Measurements from ENCODE around the gene PARN. TPM values are rescaled to one million over a fixed set of nuclear protein-coding genes. Genes with fewer than 3 reads are reported as not detected.

PARN gene
- total RNA-seq, result 10 to 100 TPM; 41.4 to 43.0 TPM

DNA sequence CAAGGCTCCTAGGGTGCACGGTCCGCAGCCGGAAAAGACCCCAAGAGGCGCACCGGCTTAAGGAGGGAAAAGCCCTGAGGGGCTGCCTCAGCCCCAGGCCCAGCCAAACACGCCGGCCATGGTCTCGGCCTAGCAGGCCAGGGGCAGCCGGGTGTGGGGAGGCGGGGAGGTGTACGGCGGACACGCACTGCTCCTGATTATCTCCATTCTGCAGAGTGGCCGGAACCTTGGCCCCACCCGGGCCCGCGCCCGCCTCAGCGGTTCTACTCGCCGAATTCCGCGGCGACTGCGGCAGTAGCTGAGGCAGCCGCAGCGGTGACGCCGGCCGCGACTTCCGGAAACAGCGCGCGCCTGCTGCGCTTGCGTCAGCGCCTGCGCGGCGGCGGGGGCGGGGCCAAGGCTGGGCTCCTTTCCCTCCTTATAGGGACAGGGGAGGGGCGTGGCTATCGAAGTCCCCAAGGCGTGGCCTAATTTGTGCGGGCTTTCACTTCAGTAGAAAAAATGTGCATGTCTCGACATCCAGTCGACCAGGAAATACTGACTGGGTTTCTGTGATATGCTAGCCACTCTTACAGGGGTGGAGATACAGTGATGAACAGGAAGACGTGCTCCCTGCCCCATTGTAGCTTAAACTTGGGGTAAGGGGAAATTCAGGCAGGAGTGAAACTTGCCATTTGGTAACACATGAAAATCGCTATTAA, at the start of gene PARN:
Gene PARN (minus strand): TSS at position 342 of the 701 bp plus-strand sequence. CDS start 135 bp downstream, at position 207.
- Mint-ChIP-seq H3K4me1 (peaks cover 56% of the 10 kb centered on the region), H3K36me3 (ENCODE audit: low read depth) (peaks cover 47% of the 10 kb centered on the region), H3K27me3 (no peaks in the 10 kb centered on the region), H3K27ac (peak within 1 kb of the TSS; percentile 98), H3K4me3 (peak within 1 kb of the TSS; percentile 91), H3K9me3 (no peaks in the 10 kb centered on the region)
- DNase-seq, result peak; percentile 98
- POLR2A ChIA-PET, result interaction anchor here (0.8 to 1.9 kb wide), 6 partner anchors 9 to 960 kb away, joined by 3 to 9 read pairs (median 3); partner anchors contain the start of gene RRN3
- CTCF ChIA-PET, result interaction anchor here (1.0 kb wide), 1 partner anchor 710 kb away, joined by 4 read pairs; the partner anchor contains the start of gene ERCC4

DNA sequence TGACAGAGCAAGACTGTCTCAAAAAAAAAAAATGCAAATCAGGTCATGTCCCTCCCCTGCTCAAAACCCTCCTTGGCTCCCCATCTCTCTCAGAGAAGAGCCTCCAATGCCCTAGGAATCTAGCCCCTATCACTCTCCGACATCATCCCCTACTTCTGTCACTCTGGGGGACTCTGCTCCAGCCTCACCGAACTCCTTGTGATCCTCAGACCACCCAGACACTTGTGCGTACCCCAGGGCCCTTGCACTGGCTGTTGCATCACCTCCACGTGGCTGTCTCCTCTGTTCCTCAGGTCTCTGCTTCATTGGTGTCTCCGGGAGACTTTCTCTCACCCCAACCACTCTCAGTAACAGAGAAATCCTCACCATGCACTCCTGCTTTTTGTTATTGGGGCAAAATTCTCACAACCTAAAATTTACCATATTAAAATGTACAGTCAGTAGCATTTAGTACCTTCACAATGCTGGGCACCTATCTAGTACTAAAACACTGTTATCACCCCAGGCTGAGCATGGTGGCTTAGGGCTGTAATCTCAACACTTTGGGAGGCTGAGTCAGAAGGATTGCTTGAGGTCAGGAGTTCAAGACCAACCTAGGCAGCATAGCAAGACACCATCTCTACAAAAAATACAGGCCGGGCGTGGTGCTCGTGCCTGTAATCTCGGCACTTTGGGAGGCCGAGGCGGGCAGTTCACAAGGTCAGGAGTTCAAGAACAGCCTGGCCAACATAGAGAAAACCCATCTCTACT, 48.9 kb upstream of the PARN start:
- Mint-ChIP-seq H3K27me3 (peaks cover 3% of the 10 kb centered on the region), H3K9me3 (peaks cover 5% of the 10 kb centered on the region), H3K27ac (no peak overlapping the region), H3K4me1 (peaks cover 1% of the 10 kb centered on the region), H3K36me3 (ENCODE audit: low read depth) (no peaks in the 10 kb centered on the region), H3K4me3 (no peak overlapping the region)
- no peak for DNase-seq
- CTCF ChIA-PET, result no interaction called here
- POLR2A ChIA-PET, result no interaction called here

- ChIA-PET CTCF (no interaction called here), POLR2A (no interaction called here)
- peaks cover under 1% of the 10 kb centered on the region for H3K36me3 Mint-ChIP-seq (ENCODE audit: low read depth)
- no peak overlapping the region for H3K4me3 Mint-ChIP-seq
- H3K27me3 Mint-ChIP-seq, result peaks cover 3% of the 10 kb centered on the region
- no peak for DNase-seq
- peaks cover 7% of the 10 kb centered on the region for H3K4me1 Mint-ChIP-seq
- peaks cover 5% of the 10 kb centered on the region for H3K9me3 Mint-ChIP-seq
- H3K27ac Mint-ChIP-seq, result no peak overlapping the region
These were observed 47.6 kb upstream of the PARN start for GRCh38 chr16:14677627-14678026.

DNA sequence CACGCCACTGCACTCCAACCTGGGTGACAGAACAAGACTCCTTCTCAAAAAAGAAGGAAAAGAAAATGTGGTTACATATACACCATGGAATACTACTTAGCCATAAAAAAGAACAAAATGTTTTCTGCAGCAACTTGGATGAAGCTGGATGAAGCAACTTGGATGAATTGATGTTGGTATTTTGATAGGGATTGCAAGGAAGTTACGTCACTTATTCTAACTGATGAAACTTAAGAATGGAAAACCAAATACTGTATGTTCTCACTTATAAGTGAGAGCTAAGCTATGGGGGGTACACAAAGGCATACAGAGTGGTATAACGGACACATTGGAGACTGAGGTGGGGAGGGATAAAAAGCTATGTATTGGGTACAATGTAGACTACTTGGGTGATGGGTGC, 46.6 kb upstream of the PARN start:
- POLR2A ChIA-PET, result no interaction called here
- peaks cover 5% of the 10 kb centered on the region for H3K9me3 Mint-ChIP-seq
- peaks cover 3% of the 10 kb centered on the region for H3K27me3 Mint-ChIP-seq
- peaks cover 13% of the 10 kb centered on the region for H3K4me1 Mint-ChIP-seq
- peaks cover 4% of the 10 kb centered on the region for H3K36me3 Mint-ChIP-seq (ENCODE audit: low read depth)
- no peak for DNase-seq
- CTCF ChIA-PET, result no interaction called here
- H3K4me3 Mint-ChIP-seq, result no peak overlapping the region
- no peak overlapping the region for H3K27ac Mint-ChIP-seq

GRCh38 chr16:14672403-14672971, 42.4 kb upstream of the PARN start:
- DNase-seq, result peak; percentile 25
- peaks cover 5% of the 10 kb centered on the region for H3K9me3 Mint-ChIP-seq
- H3K4me1 Mint-ChIP-seq, result peaks cover 13% of the 10 kb centered on the region
- H3K27ac Mint-ChIP-seq, result no peak overlapping the region
- H3K4me3 Mint-ChIP-seq, result no peak overlapping the region
- peaks cover 26% of the 10 kb centered on the region for H3K36me3 Mint-ChIP-seq (ENCODE audit: low read depth)
- peaks cover 3% of the 10 kb centered on the region for H3K27me3 Mint-ChIP-seq
- POLR2A ChIA-PET, result no interaction called here
- CTCF ChIA-PET, result no interaction called here

GRCh38 chr16:14669776-14670175, 39.7 kb upstream of the PARN start:
- H3K4me3 Mint-ChIP-seq, result no peak overlapping the region

GRCh38 chr16:14668556-14669223, 38.6 kb upstream of the PARN start:
- H3K9me3 Mint-ChIP-seq, result no peaks in the 10 kb centered on the region
- DNase-seq, result no peak
- H3K4me1 Mint-ChIP-seq, result peaks cover 9% of the 10 kb centered on the region
- peaks cover 60% of the 10 kb centered on the region for H3K36me3 Mint-ChIP-seq (ENCODE audit: low read depth)
- POLR2A ChIA-PET, result no interaction called here
- H3K4me3 Mint-ChIP-seq, result no peak overlapping the region
- H3K27me3 Mint-ChIP-seq, result no peaks in the 10 kb centered on the region
- CTCF ChIA-PET, result no interaction called here
- no peak overlapping the region for H3K27ac Mint-ChIP-seq

More at GRCh38 chr16:14669776-14670175, 39.7 kb upstream of the PARN start:
- POLR2A ChIA-PET, result no interaction called here
- Mint-ChIP-seq H3K9me3 (peaks cover 2% of the 10 kb centered on the region), H3K4me1 (peaks cover 13% of the 10 kb centered on the region), H3K36me3 (ENCODE audit: low read depth) (peaks cover 49% of the 10 kb centered on the region), H3K27me3 (no peaks in the 10 kb centered on the region), H3K27ac (no peak overlapping the region)
- no peak for DNase-seq
- CTCF ChIA-PET, result no interaction called here

DNA sequence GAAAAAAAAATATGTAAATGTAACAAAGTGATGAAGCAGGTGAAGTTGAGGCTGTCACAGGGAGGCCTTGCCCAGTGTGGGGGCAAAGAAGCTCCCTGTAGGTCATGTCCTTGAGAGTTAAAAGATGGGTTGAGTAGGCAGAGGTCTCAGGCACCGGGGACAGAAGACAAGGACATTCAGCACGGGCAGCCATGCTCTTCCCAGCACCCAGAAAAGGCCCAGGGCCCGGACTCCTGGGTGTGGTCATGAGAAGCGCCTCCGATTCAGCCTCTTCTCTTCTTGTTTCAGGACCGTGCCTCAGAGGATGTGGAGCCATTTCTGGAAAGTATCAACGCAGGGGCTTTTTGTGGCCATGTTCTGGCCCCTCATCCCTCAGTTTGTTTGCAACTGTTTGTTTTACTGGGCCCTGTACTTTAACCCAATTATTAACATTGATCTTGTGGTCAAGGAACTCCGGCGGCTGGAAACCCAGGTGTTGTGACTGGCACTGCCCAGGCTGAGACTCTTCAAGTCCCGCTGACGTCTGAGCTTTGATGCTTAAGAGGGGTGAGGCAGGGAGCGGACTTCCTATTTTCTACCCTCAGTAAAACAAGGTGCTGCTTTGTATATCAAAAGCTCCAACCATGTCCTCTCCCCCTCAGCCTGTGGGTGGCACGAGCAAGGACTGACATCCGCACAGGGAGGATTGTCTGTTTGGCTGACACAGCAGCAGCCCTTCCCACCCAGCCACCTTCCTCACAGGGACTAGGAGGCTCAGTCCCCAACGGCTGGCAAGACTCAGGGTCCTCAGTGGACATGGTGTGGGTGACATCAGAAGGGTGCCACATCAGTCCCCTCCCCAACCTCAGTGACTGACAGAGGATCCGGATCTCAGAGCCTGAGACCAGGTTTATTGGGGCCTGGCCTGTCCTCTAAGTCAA, 37.5 kb upstream of the PARN start:
- CTCF ChIA-PET, result no interaction called here
- H3K36me3 Mint-ChIP-seq (ENCODE audit: low read depth), result peaks cover 64% of the 10 kb centered on the region
- H3K4me3 Mint-ChIP-seq, result no peak overlapping the region
- H3K27me3 Mint-ChIP-seq, result no peaks in the 10 kb centered on the region
- DNase-seq, result no peak
- H3K9me3 Mint-ChIP-seq, result no peaks in the 10 kb centered on the region
- H3K27ac Mint-ChIP-seq, result no peak overlapping the region
- POLR2A ChIA-PET, result no interaction called here
- H3K4me1 Mint-ChIP-seq, result peaks cover 5% of the 10 kb centered on the region

GRCh38 chr16:14658063-14658462, 28.0 kb upstream of the PARN start:
- peak overlapping the region; percentile 69 for H3K27ac Mint-ChIP-seq
- H3K36me3 Mint-ChIP-seq (ENCODE audit: low read depth), result peaks cover 48% of the 10 kb centered on the region

DNA sequence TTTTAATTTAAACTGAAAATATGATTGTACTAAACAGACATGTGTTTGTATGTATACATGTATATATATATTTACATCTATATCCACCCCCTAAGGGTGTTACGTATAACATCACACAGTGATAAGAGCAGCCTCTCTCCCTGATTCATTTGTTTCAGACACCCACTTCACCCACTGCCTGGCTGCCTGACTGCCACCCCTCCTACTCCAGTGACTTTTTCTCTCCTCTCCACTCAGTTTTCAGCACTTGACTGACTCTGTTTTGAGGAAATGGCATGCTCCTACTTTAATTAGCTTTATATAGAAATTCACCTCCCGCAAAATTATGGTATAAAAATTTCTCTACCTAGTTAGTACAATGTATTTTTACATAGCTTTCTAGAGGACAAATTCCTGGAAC, 22.7 kb upstream of the PARN start:
- peaks cover 60% of the 10 kb centered on the region for H3K36me3 Mint-ChIP-seq (ENCODE audit: low read depth)
- no peaks in the 10 kb centered on the region for H3K27me3 Mint-ChIP-seq
- ChIA-PET POLR2A (no interaction called here), CTCF (no interaction called here)
- H3K27ac Mint-ChIP-seq, result no peak overlapping the region
- DNase-seq, result no peak
- H3K4me1 Mint-ChIP-seq, result peaks cover 3% of the 10 kb centered on the region
- H3K9me3 Mint-ChIP-seq, result no peaks in the 10 kb centered on the region
- H3K4me3 Mint-ChIP-seq, result no peak overlapping the region

More at GRCh38 chr16:14658063-14658462, 28.0 kb upstream of the PARN start:
- ChIA-PET POLR2A (interaction anchor here (0.8 to 1.4 kb wide), 3 partner anchors 16 to 26 kb away, joined by 3 to 5 read pairs (median 4); no protein-coding TSS in a partner anchor), CTCF (no interaction called here)
- Mint-ChIP-seq H3K9me3 (no peaks in the 10 kb centered on the region), H3K4me3 (no peak overlapping the region), H3K4me1 (peaks cover 6% of the 10 kb centered on the region), H3K27me3 (no peaks in the 10 kb centered on the region)
- no peak for DNase-seq

DNA sequence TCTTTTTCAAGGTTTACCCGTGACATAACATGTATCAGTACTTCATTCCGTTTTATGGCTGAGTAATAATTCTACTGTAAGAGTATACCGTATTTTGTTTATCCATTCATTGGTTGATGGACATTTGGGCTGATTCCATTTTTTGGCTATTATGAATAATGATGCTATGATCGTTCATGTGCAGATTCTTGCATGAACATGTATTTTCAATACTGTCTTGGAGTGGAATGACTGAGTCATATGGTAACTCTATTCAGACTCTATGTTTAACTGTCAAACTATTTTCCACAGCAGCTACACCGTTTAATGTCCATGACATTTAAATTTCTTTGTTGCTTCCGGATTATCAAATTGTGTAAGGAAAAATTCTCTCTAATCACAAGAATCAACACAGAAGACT, 20.6 kb upstream of the PARN start:
- Mint-ChIP-seq H3K36me3 (ENCODE audit: low read depth) (peaks cover 53% of the 10 kb centered on the region), H3K27me3 (no peaks in the 10 kb centered on the region), H3K27ac (no peak overlapping the region), H3K4me1 (peaks cover 3% of the 10 kb centered on the region), H3K9me3 (no peaks in the 10 kb centered on the region), H3K4me3 (no peak overlapping the region)
- CTCF ChIA-PET, result no interaction called here
- DNase-seq, result no peak
- POLR2A ChIA-PET, result interaction anchor here (0.7 to 1.4 kb wide), 2 partner anchors 17 to 21 kb away, joined by 3 to 6 read pairs; partner anchors contain the start of gene PARN

DNA sequence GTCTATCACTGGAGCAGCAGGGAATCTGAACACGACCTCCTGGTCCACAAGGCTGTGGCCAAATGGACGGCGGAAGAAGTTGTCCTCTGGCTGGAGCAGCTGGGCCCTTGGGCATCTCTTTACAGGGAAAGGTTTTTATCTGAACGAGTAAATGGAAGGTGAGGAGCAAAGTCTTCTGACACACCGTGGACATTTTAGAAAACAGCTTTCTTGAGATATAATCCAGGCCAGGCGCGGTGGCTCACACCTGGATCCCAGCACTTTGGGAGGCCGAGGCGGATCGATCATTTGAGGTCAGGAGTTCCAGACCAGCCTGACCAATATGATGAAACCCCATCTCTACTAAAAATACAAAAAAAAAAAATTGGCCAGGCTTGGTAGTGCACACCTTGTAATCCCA, 19.8 kb upstream of the PARN start:
- POLR2A ChIA-PET, result no interaction called here
- H3K27ac Mint-ChIP-seq, result no peak overlapping the region
- peaks cover 3% of the 10 kb centered on the region for H3K4me1 Mint-ChIP-seq
- CTCF ChIA-PET, result no interaction called here
- DNase-seq, result no peak
- no peaks in the 10 kb centered on the region for H3K27me3 Mint-ChIP-seq
- no peak overlapping the region for H3K4me3 Mint-ChIP-seq
- H3K9me3 Mint-ChIP-seq, result no peaks in the 10 kb centered on the region
- H3K36me3 Mint-ChIP-seq (ENCODE audit: low read depth), result peaks cover 54% of the 10 kb centered on the region

Measured in activated CD4-positive, alpha-beta memory T cell treated with anti-CD3 and anti-CD28 coated beads, Interleukin-2, amount 10 ng/mL, durations not matched to agents 7 days and 5 days (primary cell).